ENCODE data around the gene CLDN8.

GRCh38 chr21:30245061-30245460 lies 29.2 kb upstream of the CLDN8 start:
- TF ChIP-seq CTCF (IDR thresholded peaks at IDR 0.05 in 8 of 11, conservative IDR thresholded peaks at IDR 0.05 in 3 of 11) (no peak), POLR2AphosphoS5 (IDR thresholded peaks at IDR 0.05) (no peak)

All from spleen (tissue), 7 donors.